ENCODE measurements around the gene ZNF346.

- TF ChIP-seq, protein P1, sequence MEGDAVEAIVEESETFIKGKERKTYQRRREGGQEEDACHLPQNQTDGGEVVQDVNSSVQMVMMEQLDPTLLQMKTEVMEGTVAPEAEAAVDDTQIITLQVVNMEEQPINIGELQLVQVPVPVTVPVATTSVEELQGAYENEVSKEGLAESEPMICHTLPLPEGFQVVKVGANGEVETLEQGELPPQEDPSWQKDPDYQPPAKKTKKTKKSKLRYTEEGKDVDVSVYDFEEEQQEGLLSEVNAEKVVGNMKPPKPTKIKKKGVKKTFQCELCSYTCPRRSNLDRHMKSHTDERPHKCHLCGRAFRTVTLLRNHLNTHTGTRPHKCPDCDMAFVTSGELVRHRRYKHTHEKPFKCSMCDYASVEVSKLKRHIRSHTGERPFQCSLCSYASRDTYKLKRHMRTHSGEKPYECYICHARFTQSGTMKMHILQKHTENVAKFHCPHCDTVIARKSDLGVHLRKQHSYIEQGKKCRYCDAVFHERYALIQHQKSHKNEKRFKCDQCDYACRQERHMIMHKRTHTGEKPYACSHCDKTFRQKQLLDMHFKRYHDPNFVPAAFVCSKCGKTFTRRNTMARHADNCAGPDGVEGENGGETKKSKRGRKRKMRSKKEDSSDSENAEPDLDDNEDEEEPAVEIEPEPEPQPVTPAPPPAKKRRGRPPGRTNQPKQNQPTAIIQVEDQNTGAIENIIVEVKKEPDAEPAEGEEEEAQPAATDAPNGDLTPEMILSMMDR (IDR thresholded peaks at IDR 0.05), result no peak
- TF ChIP-seq POLR2A (IDR thresholded peaks at IDR 0.05), result no peak
Measured at GRCh38 chr5:177094224-177095087, 72.0 kb downstream of the ZNF346 start.

All from testis (tissue), 2 donors.